HG02970 (cell line): ENCODE data around the gene CPLX1.
"Not testable (repeated sequence)": the region's sequence is repeated elsewhere in the genome, so short reads cannot be mapped to it uniquely, and the experiment has no call there.

Experiments used
- ATAC-seq: cut with Tn5 transposase; IDR thresholded peaks from one replicate; pipeline ENCODE4 v1.9.1; 2021; ENCODE audit warnings: mild to moderate bottlenecking, moderate library complexity, moderate number of reproducible peaks; ENCODE audit not compliant: unreplicated experiment, low FRiP score

CPLX1 gene

DNA sequence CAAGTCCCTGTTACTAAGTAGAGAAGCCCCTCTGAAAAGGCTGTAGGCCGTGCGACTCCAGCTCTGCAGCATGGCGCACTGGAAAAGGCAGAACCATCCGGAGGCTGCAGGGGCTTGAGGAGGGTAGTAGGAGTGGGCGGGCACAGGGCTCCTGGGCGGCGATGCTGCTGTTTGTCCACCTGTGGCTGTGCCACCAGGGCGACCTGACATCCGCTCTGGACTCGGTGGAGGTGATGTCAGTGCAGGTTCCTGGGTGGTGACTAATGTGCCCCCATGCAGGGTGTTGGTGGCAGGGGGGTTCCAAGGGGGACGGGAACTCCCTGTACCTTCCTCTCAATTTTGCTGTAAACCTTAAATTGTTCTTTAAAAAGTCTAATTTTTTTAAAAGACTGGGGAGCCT lies 62.0 kb downstream of the CPLX1 start:
- no peak for ATAC-seq

GRCh38 chr4:763191-763810 lies 62.6 kb downstream of the CPLX1 start:
- no peak for ATAC-seq

- ATAC-seq, result no peak
Measured at GRCh38 chr4:762211-763190, 63.4 kb downstream of the CPLX1 start.

DNA sequence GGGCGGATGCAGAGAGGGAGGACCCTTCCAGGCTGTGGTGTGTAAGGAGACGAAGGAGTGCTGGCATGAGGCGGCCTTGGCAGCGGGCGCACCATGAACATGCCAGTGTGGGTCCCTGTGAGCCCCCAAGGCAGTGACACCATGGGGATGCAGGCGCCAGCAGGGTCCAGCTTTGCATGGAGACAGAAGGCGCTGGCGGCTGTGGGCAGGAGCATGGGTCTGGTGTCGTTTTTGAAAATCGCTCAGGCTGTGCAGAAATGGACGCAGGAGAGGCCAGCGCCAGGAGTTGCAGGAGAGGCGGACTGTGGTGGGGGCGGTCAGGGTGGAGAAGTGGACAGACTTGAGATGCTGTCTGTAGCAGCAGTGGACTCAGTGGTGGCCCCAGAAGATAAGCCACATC lies 64.2 kb downstream of the CPLX1 start:
- ATAC-seq, result no peak

GRCh38 chr4:761086-761485 lies 64.8 kb downstream of the CPLX1 start:
- ATAC-seq, result no peak

GRCh38 chr4:760616-761015 lies 65.3 kb downstream of the CPLX1 start:
- ATAC-seq, result no peak

DNA sequence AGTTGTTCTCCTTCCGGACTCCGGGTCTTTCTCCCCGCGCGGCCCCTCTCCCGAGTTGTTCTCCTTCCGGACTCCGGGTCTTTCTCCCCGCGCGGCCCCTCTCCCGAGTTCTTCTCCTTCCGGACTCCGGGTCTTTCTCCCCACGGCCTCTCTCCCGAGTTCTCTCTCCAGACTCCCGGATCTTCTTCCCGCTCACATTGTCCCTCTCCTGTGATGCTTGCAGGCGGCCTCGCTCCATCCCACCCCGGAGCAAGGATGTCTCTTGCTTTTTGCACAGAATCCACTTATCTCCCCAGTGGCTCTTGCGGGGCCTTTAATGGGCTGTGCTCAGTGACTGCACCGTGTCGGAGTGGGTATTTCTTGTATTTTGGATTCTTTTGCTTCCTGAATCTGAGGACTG lies 66.1 kb downstream of the CPLX1 start:
- ATAC-seq, result not testable (repeated sequence)

DNA sequence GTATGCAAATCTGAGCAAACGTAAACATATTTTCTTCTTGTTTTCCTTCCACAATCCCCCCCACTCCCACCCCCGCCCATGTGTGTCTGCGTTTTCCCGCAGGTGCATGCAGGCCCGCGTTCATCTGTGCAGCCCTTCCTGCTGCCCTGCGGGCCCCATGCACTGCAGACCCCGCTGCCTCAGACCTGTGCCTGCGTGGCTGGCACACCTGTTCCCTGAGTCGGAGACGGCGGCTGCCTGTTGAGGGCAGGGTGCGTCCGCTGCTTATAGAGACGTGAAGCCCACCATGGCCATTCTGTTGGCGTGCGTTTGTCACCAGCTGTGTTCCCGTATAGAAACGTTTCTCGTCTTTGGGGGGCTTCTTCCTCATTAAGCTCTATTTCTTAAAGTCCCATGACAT lies 68.8 kb downstream of the CPLX1 start:
- no peak for ATAC-seq

DNA sequence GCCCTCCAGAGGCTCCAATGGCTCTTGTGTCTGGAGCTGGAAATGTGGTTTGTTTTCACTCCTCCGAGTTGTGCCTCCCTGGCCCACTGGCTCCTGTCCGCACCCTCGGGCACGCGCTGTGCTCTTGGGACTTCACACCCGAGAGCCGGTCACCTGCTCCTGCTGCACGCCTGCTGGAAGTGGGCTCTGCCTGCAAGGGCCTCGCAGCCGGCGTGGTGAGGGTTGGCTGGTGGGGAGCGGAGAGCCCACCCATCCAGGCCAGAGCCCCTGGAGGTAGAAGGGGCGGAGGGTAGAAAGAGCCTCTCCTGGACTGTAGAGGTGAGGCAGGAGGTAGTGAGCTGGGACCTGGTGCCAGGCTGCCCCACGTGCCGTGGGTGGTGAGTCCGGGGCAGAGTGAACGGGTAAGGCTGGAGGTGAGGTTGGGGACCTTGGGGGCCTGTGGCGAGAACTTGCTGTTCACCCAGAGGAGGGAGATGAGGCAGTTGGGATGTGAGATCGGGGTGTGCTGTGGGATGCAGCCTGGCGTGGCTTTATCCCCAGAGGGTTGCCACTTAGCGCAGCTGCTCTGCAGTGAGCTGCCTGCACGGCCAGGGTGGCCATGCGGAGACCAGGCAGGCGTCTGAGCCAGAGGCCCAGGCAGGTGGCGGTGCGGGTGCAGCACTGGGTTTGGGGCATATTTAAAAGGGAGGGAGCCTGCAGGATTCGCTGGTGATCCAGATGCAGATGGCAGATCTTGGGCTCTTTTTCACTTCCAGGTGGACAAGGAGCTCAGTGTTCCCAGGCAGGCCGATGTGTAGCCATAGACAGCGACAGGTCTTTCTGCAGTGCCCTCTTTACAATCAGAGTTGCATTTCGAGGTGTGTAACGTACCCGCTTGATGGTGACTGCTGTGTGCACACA lies 71.5 kb downstream of the CPLX1 start:
- no peak for ATAC-seq

GRCh38 chr4:753186-753585 lies 72.7 kb downstream of the CPLX1 start:
- not testable (repeated sequence) for ATAC-seq

DNA sequence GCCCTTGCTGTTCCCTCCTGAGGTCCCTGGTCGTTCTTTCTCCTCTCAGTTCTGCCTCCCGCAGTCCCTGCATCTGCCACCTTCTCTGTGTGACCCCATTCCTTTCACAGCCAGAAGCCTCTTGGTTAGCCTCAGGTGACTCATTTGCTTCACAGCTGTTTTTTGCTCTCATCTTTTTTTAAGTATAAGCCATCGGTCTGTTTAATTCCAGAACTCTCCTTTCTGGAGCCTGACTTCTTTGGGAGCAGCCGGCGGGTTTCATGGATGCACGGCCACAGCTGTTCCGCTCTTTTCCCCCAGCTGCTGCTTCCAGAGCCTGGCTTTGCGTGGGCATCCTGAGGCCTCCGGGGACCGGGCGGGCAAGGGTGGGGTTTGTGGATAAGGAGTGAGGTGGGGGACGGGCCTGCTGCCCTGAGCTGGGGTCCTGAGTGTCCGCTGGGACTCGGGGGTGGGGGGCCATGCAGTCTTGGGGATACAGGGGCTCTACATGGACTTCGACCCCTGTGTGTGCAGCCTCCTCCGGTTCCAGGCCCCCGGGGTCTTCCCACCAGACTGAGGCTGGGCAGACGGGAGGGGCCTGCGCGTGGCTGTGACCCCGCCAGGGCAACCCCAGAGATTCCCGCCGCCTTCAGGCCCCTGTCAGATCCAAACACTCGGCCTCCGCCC lies 73.6 kb downstream of the CPLX1 start:
- no peak for ATAC-seq

GRCh38 chr4:751676-752075 lies 74.3 kb downstream of the CPLX1 start:
- no peak for ATAC-seq

- ATAC-seq, result no peak
Measured at GRCh38 chr4:749698-750666, 75.9 kb downstream of the CPLX1 start.

GRCh38 chr4:748461-748860 lies 77.5 kb downstream of the CPLX1 start:
- ATAC-seq, result no peak

DNA sequence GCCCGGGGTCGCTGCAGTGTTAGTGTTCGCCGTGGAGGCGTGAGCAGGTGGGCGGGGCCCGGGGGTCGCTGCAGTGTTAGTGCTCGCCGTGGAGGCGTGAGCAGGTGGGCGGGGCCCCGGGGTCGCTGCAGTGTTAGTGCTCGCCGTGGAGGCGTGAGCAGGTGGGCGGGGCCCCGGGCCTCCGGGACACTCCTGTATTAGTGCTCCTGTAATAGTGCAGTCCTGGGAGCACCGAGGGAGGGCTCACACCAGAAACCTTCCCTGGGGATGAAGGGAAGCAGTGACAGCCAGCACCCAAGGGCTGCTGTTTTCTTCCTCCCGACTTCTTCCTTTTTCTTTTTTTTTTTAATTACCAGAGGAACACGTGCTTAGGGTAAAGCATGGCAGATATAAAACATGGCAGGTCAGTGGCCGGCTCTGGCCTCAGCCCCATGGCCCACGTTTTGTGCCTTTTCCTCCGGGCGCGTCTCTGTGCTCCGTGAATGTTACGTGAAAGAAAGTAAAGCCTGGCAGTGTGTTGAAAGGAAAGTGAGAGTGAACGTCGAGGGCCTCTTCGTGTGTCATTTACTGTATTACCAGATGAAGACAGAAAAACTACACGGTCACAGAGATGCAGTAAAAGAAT lies 78.3 kb downstream of the CPLX1 start:
- no peak for ATAC-seq

DNA sequence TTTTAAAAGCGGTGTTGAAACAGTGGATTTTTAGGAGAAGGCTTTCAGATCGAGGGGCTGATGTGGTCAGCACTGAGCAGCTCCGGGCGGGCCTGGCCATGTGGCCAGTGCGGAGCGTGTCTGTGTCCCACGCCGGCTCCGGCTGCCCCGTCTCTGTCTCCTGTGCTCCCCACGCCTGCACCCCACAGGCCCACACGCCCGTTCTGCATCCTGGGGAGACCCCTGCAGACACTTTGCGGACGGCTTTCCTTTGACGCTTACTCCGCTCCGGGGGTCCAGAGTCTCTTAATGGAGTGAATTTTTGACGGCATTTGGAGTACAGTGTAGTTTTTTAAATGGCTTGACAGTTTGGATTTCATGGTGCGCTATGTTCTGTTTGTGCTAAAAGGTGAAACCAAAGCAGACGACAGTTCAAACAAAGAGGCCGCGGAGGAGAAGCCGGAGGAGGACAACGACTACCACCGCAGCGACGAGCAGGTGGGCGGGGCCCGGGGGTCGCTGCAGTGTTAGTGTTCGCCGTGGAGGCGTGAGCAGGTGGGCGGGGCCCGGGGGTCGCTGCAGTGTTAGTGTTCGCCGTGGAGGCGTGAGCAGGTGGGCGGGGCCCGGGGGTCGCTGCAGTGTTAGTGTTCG lies 81.6 kb downstream of the CPLX1 start:
- no peak for ATAC-seq

DNA sequence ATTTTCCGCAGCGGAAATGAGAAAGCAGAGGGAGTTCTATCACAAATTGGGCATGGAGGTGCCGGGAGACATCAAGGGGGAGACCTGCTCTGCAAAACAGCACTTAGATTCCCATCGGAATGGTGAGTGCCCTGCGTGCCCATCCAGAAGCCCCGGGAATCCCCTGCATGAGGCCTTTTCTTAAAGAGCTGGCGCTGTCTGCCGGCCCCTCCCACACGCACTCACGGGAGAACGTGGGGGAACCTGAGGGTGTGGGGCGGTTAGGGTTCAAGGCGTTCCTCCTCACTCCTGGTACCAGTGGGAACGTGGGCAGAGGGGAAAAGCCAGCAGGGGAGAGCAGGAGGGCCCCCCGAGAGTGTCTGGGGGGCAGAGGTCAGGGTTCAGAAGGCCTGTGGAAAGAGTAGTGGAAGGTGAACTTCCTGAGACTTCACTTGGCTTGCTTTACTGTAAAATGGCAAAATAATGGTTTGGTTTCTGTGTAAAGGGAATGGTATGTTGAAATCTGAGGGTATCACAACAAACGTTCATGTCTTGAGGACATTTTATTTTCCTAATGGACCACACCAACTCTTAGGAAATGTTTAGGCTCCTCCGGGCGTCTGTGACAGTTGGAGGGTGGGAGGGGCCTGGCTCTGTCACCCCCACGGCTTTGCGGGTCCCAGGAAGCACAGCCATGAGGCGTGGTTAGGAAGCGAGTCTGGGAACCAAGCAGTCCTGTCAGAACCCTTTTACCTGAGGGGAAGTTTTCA lies 82.3 kb downstream of the CPLX1 start:
- ATAC-seq, result no peak
